ENCODE measurements around the gene B3GAT1. TPM values are rescaled to one million over a fixed set of nuclear protein-coding genes. Genes with fewer than 3 reads are reported as not detected.

B3GAT1 gene
- total and polyA plus RNA-seq, 2 donors (not counting 1 experiment from before 2014, with no cell fraction given): under 0.01 TPM; not detected in 1

GRCh38 chr11:134407923-134408322 lies 4.1 kb downstream of the B3GAT1 start:
- Histone ChIP-seq H3K79me2 (ENCODE audit: control insufficient read depth, insufficient read depth, low read length) (no peaks in the 10 kb centered on the region), H3K36me3 (ENCODE audit: control insufficient read depth, insufficient read depth, low read length) (no peaks in the 10 kb centered on the region), H3K27me3 (ENCODE audit: control insufficient read depth, insufficient read depth, low read length) (no peaks in the 10 kb centered on the region), H3K4me1 (ENCODE audit: control insufficient read depth, extremely low read depth, insufficient read depth, low read length) (no peaks in the 10 kb centered on the region), H3K4me2 (ENCODE audit: extremely low read depth, insufficient read depth, low read length) (no peak overlapping the region), H3K4me3 (replicated peaks in 1 of 4; ENCODE audit: control extremely low read depth in 1 of 4, insufficient read depth in 1 of 4, low read depth in 3 of 4, low read length in 4 of 4) (no peak overlapping the region), H4K20me1 (ENCODE audit: control insufficient read depth, extremely low read depth, insufficient read depth, low read length) (no peaks in the 10 kb centered on the region), H3K9me3 (ENCODE audit: control insufficient read depth, insufficient read depth, low read depth, low read length) (no peaks in the 10 kb centered on the region), H3K27ac (ENCODE audit: insufficient read depth, low read length) (no peak overlapping the region), H3K9ac (ENCODE audit: insufficient read depth, low read length) (no peak overlapping the region), H2AFZ (ENCODE audit: low read length) (no peak overlapping the region)
- DNase-seq (ENCODE audit: low read depth in 2 of 2): no peak
- no peak for TF ChIP-seq CTCF (conservative IDR thresholded peaks at IDR 0.05 in 1 of 2, IDR thresholded peaks at IDR 0.05 in 1 of 2; ENCODE audit: low read depth in 1 of 2, low read length in 2 of 2)
- TF ChIP-seq EZH2 (IDR thresholded peaks at IDR 0.05; ENCODE audit: low read length, missing control alignments): no peak

DNA sequence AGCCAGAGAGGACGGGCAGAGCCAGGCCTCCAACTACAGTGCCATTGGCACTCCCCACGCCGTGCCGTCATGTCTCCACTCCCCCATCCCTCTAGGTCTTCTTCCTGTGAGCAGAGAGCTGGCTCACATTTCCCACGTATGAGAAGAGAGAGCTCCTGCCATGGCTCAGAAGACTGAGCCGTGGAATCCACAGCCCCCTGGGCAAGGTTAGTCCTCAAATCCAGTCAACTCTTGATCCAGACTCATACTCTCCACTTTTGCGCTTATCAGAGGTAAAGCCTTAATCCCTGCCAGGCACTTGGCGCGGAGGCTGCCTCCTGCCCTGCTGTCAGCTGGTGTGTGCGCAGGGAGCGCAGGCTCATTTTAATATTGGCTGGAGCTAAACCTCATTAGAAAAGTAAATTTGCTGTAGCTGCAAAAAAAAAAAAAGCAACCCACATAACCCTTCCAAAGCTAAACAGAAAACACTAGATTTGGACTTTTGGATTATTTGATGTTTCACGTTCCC lies 4.7 kb downstream of the B3GAT1 start:
- TF ChIP-seq CTCF (conservative IDR thresholded peaks at IDR 0.05 in 1 of 2, IDR thresholded peaks at IDR 0.05 in 1 of 2; ENCODE audit: low read depth in 1 of 2, low read length in 2 of 2) (no peak), EZH2 (IDR thresholded peaks at IDR 0.05; ENCODE audit: low read length, missing control alignments) (no peak)
- no peak overlapping the region for H3K4me2 ChIP-seq (ENCODE audit: extremely low read depth, insufficient read depth, low read length)
- no peak overlapping the region for H2AFZ ChIP-seq (ENCODE audit: low read length)
- no peak overlapping the region for H3K9ac ChIP-seq (ENCODE audit: insufficient read depth, low read length)
- no peaks in the 10 kb centered on the region for H3K27me3 ChIP-seq (ENCODE audit: control insufficient read depth, insufficient read depth, low read length)
- no peak overlapping the region for H3K27ac ChIP-seq (ENCODE audit: insufficient read depth, low read length)
- no peaks in the 10 kb centered on the region for H3K79me2 ChIP-seq (ENCODE audit: control insufficient read depth, insufficient read depth, low read length)
- no peaks in the 10 kb centered on the region for H3K9me3 ChIP-seq (ENCODE audit: control insufficient read depth, insufficient read depth, low read depth, low read length)
- no peaks in the 10 kb centered on the region for H3K4me1 ChIP-seq (ENCODE audit: control insufficient read depth, extremely low read depth, insufficient read depth, low read length)
- no peaks in the 10 kb centered on the region for H3K36me3 ChIP-seq (ENCODE audit: control insufficient read depth, insufficient read depth, low read length)
- no peak for DNase-seq (ENCODE audit: low read depth in 2 of 2)
- no peaks in the 10 kb centered on the region for H4K20me1 ChIP-seq (ENCODE audit: control insufficient read depth, extremely low read depth, insufficient read depth, low read length)
- no peak overlapping the region for H3K4me3 ChIP-seq (replicated peaks in 1 of 4; ENCODE audit: control extremely low read depth in 1 of 4, insufficient read depth in 1 of 4, low read depth in 3 of 4, low read length in 4 of 4)

GRCh38 chr11:134406264-134407185 lies 5.5 kb downstream of the B3GAT1 start:
- Histone ChIP-seq H3K4me2 (ENCODE audit: extremely low read depth, insufficient read depth, low read length) (no peak overlapping the region), H3K36me3 (ENCODE audit: control insufficient read depth, insufficient read depth, low read length) (no peaks in the 10 kb centered on the region), H3K4me1 (ENCODE audit: control insufficient read depth, extremely low read depth, insufficient read depth, low read length) (no peaks in the 10 kb centered on the region), H2AFZ (ENCODE audit: low read length) (no peak overlapping the region), H3K9ac (ENCODE audit: insufficient read depth, low read length) (no peak overlapping the region), H3K4me3 (replicated peaks in 1 of 4; ENCODE audit: control extremely low read depth in 1 of 4, insufficient read depth in 1 of 4, low read depth in 3 of 4, low read length in 4 of 4) (no peak overlapping the region), H3K9me3 (ENCODE audit: control insufficient read depth, insufficient read depth, low read depth, low read length) (no peaks in the 10 kb centered on the region), H4K20me1 (ENCODE audit: control insufficient read depth, extremely low read depth, insufficient read depth, low read length) (no peaks in the 10 kb centered on the region), H3K79me2 (ENCODE audit: control insufficient read depth, insufficient read depth, low read length) (no peaks in the 10 kb centered on the region), H3K27me3 (ENCODE audit: control insufficient read depth, insufficient read depth, low read length) (no peaks in the 10 kb centered on the region), H3K27ac (ENCODE audit: insufficient read depth, low read length) (no peak overlapping the region)
- no peak for TF ChIP-seq EZH2 (IDR thresholded peaks at IDR 0.05; ENCODE audit: low read length, missing control alignments)
- TF ChIP-seq CTCF (conservative IDR thresholded peaks at IDR 0.05 in 1 of 2, IDR thresholded peaks at IDR 0.05 in 1 of 2; ENCODE audit: low read depth in 1 of 2, low read length in 2 of 2): no peak
- DNase-seq (ENCODE audit: low read depth in 2 of 2): no peak

Data from fibroblast of lung (primary cell).